Uterus (tissue), 4 donors: Measurements from ENCODE around the gene SCFD2. TPM values are rescaled to one million over a fixed set of nuclear protein-coding genes. Genes with fewer than 3 reads are reported as not detected.
"Not testable (repeated sequence)": the region's sequence is repeated elsewhere in the genome, so short reads cannot be mapped to it uniquely, and the experiment has no call there.

Experiments used
- DNase-seq, 2 donors: peaks; one replicate each; pipeline ENCODE4 v3.0.0-alpha.2; 2019 to 2020
- H3K27ac ChIP-seq, 2 donors: fragments of 200-600 bp; sonication (generic); 1 replicate in 1 of 2; 2 replicates in 1 of 2; pipeline ENCODE4 v1.5.1; 2016 to 2018
- H3K27me3 ChIP-seq, 2 donors: fragments of 200-600 bp; sonication (generic); one replicate each; pipeline ENCODE4 v1.5.1; 2018 to 2019; ENCODE audit warnings: control low read depth in 1 of 2
- H3K36me3 ChIP-seq, 2 donors: fragments of 200-600 bp; sonication (generic); one replicate each; pipeline ENCODE4 v1.5.1; 2019; ENCODE audit warnings: control low read depth in 1 of 2
- H3K4me1 ChIP-seq, 2 donors: fragments of 200-600 bp; sonication (generic); one replicate each; pipeline ENCODE4 v1.5.1; 2018 to 2019; ENCODE audit warnings: control low read depth in 1 of 2
- H3K4me3 ChIP-seq, 2 donors: fragments of 200-600 bp; sonication (generic); 1 replicate in 1 of 2; 2 replicates in 1 of 2; pipeline ENCODE4 v1.5.1; 2018 to 2019; ENCODE audit warnings: mild to moderate bottlenecking in 1 of 2
- H3K9me3 ChIP-seq, 2 donors: fragments of 200-600 bp; sonication (generic); one replicate each; pipeline ENCODE4 v1.5.1; 2019; ENCODE audit warnings: control low read depth in 1 of 2
- POLR2A ChIP-seq, 2 donors: fragments of 450-650 bp; IDR thresholded peaks; one replicate each; pipeline ENCODE4 v1.6.1; 2016; ENCODE audit warnings: antibody characterized with exemption in 2 of 2, mild to moderate bottlenecking in 1 of 2, moderate library complexity in 1 of 2
- intact Hi-C: fragments of 100-400 bp; cut with DNase I; formaldehyde crosslinking; loops from one replicate; pipeline ENCODE4 v1.15.1; 2023; ENCODE audit warnings: low total_unique reads
- total RNA-seq, 4 donors: library from RNA; depleted of rRNA in 3 of 4; stranded (reverse); fragments of >200 nt in 3 of 4; gene quantifications; one replicate each; pipeline versions ENCODE4 v1.1.0 to v1.2.4, GENCODE V29; 2014 to 2023
- TF ChIP-seq, protein P1 (sequence below), 4 experiments: fragments of 200-600 bp in 2 of 4; fragments of 450-650 bp in 2 of 4; sonication (generic) in 2 of 4; IDR thresholded peaks; one replicate each; pipeline ENCODE4 v1.5.1; 2016 to 2019; ENCODE audit warnings: antibody characterized with exemption in 4 of 4, mild to moderate bottlenecking in 2 of 4, moderate library complexity in 1 of 4
- donor health status: DM: yes; HTN: yes; CAD: no.

SCFD2 gene
- total RNA-seq, 4 donors from 2014 or later: 19.6 to 36.2 (median 24.5) TPM

DNA sequence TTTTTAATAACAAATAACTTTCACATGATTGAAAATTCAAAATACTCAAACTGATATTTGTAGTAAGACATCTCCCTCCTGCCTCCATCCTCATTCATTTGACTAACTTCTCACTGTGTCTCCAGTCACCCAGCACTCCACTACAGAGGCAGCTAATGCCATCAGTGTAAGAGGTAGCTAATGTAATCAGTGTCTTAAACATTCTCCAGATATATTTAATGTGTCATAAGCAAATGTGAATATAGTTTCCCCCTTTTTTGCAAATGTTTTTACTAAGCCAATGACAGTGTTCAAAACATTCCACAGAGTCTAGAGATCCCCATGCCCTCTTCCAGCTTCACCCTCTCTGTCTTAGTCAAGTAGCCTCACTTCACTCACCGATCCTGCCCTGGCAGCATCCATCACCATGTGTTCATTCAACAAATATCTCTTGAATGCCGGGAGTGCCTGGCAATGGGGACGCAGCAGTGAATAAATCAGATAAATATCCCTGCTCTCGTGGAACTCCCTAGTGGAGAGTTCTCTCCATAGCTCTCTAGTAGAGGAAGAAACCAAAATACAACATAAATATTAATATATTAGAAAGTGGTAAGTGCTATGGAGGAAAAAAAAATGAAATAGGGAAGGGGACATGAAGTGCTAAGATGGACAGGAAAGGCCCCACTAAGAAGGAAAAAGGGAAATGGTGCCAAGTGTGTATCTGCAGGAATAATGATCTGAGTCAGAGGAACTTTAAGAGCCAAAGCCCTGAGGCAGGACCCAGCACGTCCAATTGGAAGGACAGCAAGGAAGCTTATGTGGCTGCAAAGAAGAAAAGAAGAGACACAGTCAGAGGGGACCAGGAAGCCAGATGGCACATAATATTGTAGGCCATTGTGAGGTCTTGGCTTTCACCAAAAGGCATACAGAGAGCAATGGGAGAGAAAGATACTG lies 18.7 kb downstream of the SCFD2 start:
- Histone ChIP-seq H3K9me3 (no peaks in the 10 kb centered on the region), H3K27me3 (no peaks in the 10 kb centered on the region), H3K4me1 (peaks cover 6 to 7% of the 10 kb centered on the region in 2 donors), H3K27ac (no peak overlapping the region), H3K4me3 (no peak overlapping the region), H3K36me3 (no peaks in the 10 kb centered on the region)
- no peak for TF ChIP-seq POLR2A (IDR thresholded peaks at IDR 0.05)
- TF ChIP-seq, protein P1, sequence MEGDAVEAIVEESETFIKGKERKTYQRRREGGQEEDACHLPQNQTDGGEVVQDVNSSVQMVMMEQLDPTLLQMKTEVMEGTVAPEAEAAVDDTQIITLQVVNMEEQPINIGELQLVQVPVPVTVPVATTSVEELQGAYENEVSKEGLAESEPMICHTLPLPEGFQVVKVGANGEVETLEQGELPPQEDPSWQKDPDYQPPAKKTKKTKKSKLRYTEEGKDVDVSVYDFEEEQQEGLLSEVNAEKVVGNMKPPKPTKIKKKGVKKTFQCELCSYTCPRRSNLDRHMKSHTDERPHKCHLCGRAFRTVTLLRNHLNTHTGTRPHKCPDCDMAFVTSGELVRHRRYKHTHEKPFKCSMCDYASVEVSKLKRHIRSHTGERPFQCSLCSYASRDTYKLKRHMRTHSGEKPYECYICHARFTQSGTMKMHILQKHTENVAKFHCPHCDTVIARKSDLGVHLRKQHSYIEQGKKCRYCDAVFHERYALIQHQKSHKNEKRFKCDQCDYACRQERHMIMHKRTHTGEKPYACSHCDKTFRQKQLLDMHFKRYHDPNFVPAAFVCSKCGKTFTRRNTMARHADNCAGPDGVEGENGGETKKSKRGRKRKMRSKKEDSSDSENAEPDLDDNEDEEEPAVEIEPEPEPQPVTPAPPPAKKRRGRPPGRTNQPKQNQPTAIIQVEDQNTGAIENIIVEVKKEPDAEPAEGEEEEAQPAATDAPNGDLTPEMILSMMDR (IDR thresholded peaks at IDR 0.05): no peak
- DNase-seq: no peak
- intact Hi-C loops: no loop called here

DNA sequence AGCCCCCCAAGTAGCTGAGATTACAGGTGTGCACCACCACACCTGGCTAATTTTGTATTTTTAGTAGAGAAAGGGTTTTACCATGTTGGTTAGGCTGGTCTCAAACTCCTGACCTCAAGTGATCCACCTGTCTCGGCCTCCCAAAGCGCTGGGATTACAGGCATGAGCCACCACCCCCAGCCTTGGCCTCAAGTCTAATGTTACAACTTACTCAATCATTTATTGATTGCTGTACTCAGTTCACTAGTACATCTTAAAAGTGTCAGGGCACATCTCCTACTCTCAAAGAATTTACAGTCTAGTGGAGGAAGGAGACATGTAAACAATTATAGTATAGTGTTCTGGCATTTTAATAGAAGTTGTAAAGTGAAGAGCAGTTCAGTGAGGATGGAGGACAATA lies 19.5 kb downstream of the SCFD2 start:
- H3K27me3 ChIP-seq, H3K4me1 ChIP-seq, DNase-seq, intact Hi-C loops, H3K4me3 ChIP-seq, H3K36me3 ChIP-seq, H3K27ac ChIP-seq, H3K9me3 ChIP-seq: not testable (repeated sequence)

DNA sequence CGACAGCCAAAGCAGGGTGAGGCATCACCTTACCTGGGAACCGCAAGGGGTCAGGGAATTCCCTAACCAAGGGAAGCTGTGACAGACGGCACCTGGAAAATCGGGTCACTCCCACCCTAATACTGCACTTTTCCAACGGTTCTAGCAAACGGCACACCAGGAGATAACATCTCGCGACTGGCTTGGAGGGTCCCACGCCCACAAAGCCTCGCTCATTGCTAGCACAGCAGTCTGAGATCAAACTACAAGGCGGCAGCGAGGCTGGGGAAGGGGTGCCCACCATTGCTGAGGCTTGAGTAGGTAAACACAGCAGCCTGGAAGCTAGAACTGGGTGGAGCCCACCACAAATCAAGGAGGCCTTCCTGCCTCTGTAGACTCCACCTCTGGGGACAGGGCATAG lies 25.7 kb downstream of the SCFD2 start:
- H3K9me3 ChIP-seq, DNase-seq, H3K4me1 ChIP-seq, H3K27me3 ChIP-seq, H3K4me3 ChIP-seq, intact Hi-C loops, H3K27ac ChIP-seq, H3K36me3 ChIP-seq: not testable (repeated sequence)

DNA sequence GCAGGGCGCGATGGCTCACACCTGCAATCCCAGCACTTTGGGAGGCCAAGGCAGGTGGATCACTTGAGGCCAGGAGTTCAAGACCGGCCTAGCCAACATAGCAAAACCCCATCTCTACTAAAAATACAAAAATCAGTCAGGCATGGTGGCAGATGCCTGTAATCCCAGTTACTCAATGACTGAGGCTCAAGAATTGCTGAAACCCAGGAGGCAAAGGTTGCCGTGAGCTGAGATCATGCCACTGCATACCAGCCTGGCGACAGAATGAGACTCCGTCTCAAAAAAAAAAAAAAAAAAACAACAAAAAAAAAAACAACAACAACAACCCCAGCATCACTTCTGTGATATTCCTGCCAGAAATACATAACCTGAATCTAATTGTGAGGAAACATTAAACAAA lies 30.9 kb downstream of the SCFD2 start:
- H3K27ac ChIP-seq, H3K36me3 ChIP-seq, H3K9me3 ChIP-seq, H3K4me3 ChIP-seq, H3K4me1 ChIP-seq, DNase-seq, intact Hi-C loops, H3K27me3 ChIP-seq: not testable (repeated sequence)

DNA sequence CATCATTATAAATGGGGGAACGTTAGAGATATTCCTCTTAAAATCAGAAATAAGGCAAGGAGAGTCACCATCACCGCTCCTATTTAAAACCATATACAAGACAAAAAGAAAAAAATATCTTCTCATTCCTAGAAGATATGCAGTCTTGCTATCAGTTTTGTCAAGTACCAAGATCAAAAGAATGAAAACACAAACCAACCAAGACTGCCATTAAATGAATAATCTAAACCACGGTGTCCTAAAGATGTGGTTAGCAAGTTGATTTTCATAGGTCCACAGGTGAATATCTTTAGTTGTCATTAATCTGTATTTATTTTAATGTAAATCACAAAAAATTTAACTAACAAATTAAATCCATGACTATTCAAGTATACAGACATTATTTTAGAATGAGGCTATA lies 39.3 kb downstream of the SCFD2 start:
- intact Hi-C loops: no loop called here

DNA sequence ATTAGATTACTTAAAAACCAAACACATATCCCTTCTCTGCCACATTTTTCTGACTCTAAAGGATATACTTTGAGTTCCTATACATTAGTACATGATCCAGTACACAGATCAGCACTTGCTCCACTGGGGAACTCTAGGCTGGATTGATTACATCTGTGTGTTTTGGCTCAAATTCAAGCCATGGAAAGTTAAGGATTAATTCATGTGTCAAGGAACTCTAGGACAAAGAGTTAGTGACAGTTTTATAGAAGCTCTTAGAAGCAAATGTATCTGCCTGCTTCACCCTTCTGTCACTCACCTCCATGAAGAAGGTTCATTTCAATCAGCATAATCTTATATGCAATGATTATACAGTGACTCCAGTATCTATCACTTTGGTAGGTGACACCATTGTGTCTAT lies 43.2 kb downstream of the SCFD2 start:
- Histone ChIP-seq H3K4me3 (no peak overlapping the region), H3K4me1 (no peaks in the 10 kb centered on the region), H3K27ac (no peak overlapping the region), H3K9me3 (no peaks in the 10 kb centered on the region), H3K27me3 (no peaks in the 10 kb centered on the region), H3K36me3 (no peaks in the 10 kb centered on the region)
- TF ChIP-seq, protein P1 (IDR thresholded peaks at IDR 0.05): no peak
- no peak for TF ChIP-seq POLR2A (IDR thresholded peaks at IDR 0.05)
- no peak for DNase-seq
- intact Hi-C loops: no loop called here

More for the DNA sequence above, 39.3 kb downstream of the SCFD2 start:
- Histone ChIP-seq H3K36me3 (no peaks in the 10 kb centered on the region), H3K9me3 (no peaks in the 10 kb centered on the region), H3K4me1 (no peaks in the 10 kb centered on the region), H3K27ac (no peak overlapping the region), H3K4me3 (no peak overlapping the region), H3K27me3 (no peaks in the 10 kb centered on the region)
- DNase-seq: no peak
- no peak for TF ChIP-seq POLR2A (IDR thresholded peaks at IDR 0.05)
- TF ChIP-seq, protein P1 (IDR thresholded peaks at IDR 0.05): no peak

DNA sequence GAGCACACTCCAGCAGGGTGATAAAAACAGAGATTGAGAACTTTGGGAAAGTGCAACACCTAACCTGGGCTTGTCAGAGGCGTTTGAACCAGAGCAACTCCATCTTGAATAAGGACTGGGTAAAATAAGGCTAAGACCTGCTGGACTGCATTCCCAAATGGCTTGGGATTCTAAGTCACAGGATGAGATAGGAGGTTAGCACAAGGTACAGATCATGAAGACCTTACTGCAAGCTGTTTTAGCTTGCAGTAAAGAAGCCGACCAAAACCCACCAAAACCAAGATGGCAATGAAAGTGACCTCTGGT lies 43.9 kb downstream of the SCFD2 start:
- Histone ChIP-seq H3K4me3 (no peak overlapping the region), H3K4me1 (no peaks in the 10 kb centered on the region), H3K27ac (no peak overlapping the region), H3K36me3 (no peaks in the 10 kb centered on the region), H3K27me3 (no peaks in the 10 kb centered on the region), H3K9me3 (no peaks in the 10 kb centered on the region)
- intact Hi-C loops: no loop called here
- TF ChIP-seq, protein P1 (IDR thresholded peaks at IDR 0.05): no peak
- no peak for TF ChIP-seq POLR2A (IDR thresholded peaks at IDR 0.05)
- DNase-seq: no peak
